ENCODE measurements around the gene IMMP2L.
"Not testable (repeated sequence)": the region's sequence is repeated elsewhere in the genome, so short reads cannot be mapped to it uniquely, and the experiment has no call there.

Gene IMMP2L

DNA sequence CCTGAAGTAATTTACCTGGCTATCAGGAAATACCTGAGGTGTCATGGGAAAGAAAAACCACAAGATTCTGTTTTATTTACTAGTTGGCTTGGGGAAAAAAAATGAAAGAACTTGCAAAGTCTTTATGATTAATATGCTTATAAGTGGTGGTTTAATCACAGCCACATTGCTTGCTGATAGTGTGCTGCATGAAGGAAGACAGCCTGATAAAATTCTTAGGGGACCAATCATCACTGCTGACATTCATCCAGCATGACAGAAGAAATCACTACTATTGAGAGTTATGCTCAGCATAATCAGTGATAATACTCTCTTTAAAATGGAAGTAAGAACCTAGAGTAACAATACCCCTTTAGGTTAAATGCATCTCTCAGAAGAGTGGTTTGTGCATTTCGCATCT is 621.5 kb downstream of the IMMP2L start:
- no peak for DNase-seq (ENCODE audit: low read depth, low spot score)

DNA sequence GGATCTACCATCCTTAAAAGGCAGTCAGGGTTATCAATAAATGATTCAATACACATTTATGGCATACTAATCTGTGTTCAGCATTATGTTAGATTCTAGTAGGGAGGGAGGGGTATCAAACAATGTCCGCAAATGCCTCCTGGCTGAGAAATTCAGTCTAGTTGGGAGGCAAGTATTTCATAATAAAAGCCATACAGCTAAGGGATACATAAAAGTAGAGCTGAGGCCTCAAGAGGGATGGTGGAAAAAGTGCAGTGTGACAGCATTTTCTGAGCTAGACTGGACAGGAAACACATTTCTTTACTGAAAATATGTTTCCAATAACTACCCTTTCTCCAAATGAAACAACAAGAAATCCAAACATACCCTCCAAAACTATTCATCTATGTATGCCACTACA is 624.1 kb downstream of the IMMP2L start:
- DNase-seq (ENCODE audit: low read depth, low spot score) = no peak

DNA sequence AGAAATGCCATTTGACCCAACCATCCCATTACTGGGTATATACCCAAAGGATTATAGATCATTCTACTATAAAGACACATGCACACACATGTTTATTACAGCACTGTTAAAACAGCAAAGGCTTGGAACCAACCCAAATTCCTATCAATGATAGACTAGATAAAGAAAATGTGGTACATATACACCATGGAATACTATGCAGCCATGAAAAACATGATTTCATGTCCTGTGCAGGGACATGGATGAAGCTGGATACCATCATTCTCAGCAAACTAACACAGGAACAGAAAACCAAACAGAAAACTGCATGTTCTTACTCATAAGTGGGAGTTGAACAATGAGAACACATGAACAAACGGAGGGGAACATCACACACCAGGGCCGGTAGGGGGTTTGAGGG is 625.6 kb downstream of the IMMP2L start:
- not testable (repeated sequence) for DNase-seq (ENCODE audit: low read depth, low spot score)

DNA sequence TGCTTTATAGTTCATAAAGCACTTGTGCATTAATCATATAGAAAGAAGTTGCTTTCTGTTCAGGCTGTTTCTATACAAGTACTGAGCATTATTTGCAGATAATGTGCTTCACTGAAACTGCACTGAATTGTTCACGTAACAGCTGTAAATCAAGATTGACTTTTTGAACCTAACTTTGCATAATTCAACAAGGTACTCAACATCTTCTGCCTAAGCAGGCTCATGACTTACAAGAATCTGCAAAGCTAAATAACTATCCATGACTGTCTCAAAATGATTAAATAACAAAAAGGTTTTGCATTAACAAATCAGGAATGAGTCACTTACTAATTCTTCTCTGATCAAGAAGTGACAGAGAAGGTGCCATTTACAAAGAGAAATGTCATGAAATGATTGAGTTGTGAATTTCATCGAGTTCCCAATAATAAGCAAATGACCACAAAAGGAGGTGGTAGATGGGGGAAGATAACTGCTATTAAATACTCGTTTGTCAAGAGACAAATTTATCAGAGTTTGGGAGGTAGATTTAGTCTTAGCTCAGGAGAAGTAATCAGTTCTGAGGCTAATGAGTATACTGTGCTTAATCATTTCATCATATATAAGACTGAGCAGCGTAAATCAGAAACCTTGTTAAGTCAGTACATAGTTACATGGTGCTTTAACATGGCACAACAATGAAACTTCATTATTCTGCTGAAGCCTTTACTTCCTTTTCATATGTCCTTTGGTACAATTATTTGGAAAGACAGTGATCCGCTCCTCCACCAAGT is 632.6 kb downstream of the IMMP2L start:
- DNase-seq (ENCODE audit: low read depth, low spot score) = no peak

DNA sequence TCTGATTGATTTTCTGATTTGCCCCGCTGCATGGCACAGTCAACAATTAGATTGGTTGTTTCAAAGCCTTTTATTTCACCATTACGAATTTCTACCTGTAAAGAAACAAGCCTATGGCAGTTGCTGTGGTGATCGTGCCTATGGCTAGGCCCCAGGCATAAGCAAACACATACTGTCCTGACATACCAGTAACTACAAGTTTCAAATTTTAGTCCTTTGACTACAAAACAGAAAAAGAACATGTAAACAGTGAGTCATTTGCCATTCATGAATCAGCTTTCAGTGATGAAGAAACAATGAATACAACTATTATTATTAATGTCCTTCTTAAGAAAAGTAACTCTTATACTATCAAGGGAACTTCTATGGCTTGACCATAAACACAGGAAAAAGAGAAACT is 639.4 kb downstream of the IMMP2L start:
- no peak for DNase-seq (ENCODE audit: low read depth, low spot score)

DNA sequence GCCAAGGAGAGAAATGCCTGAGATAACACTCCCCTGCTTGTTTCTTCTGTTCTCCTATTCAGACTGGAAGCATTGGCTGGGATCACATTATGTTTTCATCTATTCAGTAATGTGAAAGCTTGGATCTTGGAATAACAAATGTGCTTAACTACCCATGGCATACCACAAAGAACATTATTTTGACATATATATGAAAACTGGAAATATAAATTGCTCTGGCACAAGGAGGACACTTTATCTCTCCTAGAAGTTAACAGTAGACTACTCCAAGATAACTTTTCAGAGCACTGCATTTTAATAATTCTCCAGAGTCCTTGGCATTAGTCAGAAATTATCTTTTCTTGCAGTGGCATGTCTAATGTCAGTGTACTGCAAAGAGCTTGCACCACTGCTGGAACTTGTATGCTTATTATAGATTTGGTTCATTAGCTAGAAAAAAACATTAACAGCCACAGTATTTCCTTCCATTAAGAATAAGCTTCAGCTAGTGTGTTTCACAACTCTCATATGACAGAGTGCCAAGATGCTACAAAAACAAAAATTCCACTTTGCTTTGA is 640.6 kb downstream of the IMMP2L start:
- DNase-seq (ENCODE audit: low read depth, low spot score) = no peak

DNA sequence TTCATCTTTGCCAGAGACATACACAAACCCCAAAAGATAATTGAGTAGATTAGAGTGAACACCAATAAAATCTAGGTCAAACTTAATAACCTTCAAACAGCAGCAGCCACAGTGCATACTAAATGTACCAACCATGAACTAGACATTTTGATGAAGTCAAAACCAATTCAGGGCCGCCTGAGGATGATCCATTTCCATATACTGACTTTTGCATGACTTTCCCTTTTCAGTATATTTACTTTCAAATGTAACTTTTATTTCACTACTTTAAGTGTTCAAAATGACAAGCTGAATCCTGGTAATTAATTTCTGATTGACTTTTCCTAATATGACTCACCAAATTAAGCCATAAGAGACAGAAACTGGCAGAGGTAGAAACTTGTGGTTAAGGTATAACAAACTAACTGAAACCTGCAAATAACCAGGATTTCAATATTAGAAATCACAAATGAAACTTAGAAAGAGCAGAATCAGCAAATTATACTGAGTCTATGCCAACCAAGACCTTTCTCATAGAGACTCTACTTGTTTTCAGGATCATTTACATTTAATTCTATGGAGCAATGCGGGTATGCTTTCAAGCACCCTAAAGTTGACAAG is 643.2 kb downstream of the IMMP2L start:
- DNase-seq (ENCODE audit: low read depth, low spot score) = no peak

DNA sequence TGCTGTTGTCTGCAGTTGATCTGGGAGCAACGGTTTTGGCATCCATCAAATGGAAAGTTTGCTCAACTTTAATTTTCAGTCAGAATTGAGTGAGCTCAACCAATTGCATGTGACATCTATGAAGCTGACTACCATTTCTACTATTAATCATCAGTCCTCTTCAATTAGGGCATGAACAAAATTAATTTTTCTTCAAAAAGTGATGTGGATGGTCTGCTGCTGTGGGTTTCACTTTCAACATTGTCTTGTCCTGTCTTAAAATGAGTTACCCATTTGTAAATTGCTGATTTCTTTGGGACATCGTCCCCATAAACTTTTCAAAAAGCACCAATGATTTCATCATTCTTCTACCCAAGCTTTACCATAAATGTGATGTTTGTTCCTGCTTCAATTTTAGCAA is 648.0 kb downstream of the IMMP2L start:
- DNase-seq (ENCODE audit: low read depth, low spot score) = no peak

DNA sequence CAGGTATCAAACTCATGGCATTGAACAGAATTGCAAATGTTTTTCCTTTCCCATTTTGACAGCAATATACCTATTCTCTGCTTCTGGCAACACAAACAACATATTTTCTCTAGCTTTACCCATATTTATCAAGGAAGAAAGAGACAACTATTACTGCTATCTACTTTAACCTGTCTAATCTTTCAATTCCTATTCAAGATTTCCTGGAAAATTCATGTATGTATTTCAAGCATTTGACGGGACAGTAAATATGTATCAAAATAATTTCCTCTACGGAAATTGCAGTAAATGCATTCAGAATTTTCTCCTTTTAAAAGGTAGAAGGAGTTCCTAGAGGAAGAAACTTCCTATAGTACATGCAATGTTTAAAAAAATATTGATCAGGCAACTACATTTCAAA is 650.7 kb downstream of the IMMP2L start:
- DNase-seq (ENCODE audit: low read depth, low spot score) = no peak

DNA sequence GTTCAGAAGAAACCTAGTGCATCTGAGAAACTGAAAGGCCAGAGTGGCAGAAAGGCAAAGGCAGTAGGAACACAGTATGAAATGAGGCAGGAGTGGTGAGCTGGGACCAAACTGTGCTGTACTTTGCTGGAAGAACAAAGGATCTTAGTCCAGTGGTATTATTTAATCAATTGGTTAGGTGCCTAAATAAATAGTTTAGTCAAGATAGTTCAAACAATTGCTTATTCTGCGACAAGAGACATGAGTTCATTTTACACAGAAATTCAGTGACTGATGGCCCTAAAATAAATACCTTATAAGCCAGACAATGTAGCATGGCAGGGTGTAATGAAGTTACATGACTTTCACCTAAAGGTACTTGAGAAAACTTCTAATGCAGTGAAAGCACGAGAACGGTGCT is 653.2 kb downstream of the IMMP2L start:
- DNase-seq (ENCODE audit: low read depth, low spot score) = no peak

DNA sequence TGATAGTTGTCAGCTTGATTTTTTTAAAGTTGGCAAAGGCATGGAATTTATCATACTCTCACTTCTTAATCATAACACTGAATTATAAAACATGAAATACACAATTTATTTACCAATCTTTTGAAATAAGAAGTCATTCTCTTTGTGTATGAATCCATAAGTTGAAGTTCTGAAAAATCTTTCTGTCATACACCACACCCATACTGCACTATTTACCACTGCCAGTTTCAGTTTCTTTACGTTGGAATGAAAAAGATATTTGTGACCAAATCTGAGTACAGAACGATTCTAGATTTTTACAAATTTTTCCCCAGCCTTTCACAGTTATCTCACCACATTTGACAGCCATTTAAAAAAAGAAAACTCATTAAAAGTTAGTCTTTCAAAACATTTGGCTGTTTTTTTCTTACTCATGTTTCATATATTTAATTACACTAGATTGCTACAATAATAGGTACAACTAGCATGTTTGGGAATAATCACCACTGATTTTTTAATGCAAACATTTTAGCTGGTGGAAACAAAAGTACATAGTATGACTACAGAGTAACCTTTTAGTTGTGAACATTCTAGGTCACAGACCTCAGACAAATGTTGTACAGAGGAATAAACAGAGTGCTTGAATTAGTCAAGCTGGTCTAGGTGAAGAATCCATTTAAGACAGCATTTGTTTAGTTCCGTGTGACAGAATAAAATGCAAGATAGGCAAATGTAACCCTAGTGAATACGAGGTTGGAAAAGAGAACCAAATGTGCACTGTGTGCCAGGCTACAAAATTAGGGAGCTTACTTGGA is 656.3 kb downstream of the IMMP2L start:
- DNase-seq (ENCODE audit: low read depth, low spot score) = no peak

DNA sequence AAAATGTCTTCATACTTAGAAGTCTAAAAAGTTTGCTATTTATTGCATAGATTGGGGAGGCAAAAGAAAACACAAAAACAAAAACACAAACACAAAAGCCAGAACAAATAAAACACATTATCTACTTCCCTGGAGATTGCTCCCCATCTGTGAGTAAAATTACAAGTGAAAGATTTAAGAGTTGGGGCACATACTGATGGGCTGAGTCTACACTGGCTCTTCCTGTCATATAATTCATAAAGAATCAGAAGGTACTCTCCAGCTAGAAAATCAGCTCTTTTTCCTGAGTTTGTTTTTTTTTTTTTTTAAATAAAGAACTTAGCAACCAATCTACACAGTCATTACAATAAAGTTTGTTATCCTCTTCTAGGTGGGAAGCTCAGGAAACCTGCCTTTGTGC is 663.8 kb downstream of the IMMP2L start:
- DNase-seq (ENCODE audit: low read depth, low spot score) = no peak

DNA sequence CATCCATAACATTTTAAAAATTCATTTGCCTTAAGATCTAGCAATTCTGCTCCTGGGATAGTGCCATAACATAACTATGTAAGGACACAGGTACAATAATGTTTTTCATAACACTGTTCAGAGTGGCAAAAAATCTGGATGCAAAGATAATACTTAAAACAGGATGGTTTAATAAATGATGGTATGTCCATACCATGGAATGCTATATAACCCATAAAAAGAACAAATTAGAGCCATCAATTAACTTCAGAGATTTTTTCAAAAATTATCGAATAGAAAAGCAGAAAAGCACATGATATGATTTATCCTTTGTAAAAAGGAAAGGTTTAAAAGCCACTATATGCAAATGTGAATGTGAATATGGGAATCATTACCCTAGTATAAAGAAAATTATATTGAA is 664.8 kb downstream of the IMMP2L start:
- DNase-seq (ENCODE audit: low read depth, low spot score) = no peak

DNA sequence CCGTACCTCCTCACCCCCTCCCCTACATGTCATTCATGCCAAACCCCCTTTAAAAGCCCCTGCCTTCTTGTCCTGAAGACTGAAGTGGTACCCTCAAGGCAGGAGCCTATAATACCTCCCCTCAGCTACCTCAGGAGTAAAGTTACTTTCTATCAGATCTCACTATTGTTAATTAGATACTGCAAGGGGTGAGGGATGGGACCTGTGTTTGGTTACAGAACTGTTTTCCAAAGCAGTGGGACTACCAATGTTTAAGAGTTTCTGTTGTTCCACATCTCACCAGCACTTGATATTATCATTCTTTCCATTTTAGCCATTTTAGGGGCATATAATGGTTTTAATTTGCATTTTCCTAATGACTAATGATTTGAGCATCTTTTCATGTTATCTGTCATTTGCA is 668.2 kb downstream of the IMMP2L start:
- no peak for DNase-seq (ENCODE audit: low read depth, low spot score)

DNA sequence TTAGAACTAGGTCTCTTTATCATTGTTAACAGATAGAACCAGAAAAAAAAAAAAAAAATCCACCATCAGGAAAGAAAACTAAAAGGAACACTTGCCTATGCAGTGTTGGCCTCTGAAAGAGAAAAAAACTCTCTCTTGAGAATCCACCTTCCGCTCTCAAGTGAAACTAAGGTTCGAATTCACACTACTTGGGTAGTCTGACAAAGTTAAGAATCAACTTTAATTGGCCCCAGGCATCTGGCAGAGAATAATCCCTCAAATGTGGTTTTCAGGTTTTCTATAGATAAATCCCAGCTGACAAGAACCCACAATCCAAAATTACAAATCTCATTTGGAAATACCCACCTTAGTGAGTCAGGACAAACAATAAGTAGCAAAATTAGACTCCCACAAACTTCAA is 671.1 kb downstream of the IMMP2L start:
- DNase-seq (ENCODE audit: low read depth, low spot score) = no peak

DNA sequence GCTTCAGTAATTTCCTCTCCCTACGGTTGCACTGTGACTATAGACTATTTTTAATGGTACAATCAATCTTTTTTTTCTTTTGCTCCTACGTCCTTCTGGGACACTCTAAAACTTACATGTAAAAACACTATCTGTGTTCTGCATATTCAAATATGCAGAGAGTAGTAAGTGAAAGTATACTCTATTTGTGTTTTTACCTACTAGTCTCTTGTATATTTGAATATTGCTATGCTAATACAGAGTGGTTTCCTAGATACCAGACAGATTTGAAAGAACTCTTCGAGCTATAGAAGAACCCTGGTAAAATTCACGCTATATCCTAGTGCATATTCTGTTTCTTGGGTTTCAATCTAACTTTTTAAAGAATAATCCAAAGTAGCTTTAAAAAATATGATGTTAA is 672.2 kb downstream of the IMMP2L start:
- DNase-seq (ENCODE audit: low read depth, low spot score) = no peak

DNA sequence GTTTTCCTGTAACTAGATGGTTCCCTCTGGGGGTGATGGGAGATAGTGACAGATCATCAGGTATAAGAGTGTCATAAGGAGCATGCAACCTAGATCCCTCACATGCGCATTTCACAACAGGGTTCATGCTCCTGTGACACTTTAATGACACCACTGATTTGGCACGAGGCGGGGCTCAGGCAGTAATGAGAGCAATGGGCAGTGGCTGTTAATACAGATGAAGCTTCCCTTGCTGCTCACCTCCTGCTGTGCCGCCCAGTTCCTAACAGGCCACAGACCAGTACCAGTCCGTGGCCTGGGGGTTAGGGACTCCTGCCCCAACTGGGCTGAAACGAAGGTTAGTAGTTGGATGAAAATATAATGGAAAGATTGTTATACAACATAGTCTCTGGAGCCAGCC is 673.0 kb downstream of the IMMP2L start:
- DNase-seq (ENCODE audit: low read depth, low spot score) = no peak

DNA sequence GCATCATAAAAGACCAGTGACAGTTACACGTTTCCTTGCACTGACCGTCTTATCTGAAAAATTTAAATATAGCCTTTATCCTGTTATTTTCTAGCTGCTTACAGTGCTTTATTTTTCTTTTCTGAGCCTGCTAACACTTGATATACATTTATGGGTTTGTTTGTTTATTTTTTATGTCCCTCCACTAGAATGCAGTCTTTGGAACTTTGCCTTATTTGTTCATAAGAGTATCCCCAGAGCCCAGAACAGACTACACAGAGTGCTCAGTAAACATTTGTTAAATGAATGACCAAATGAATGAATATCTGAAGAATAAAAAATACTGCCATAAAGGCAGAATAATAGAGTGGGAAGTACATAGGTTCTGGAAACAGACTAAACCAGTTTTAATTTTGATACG is 673.7 kb downstream of the IMMP2L start:
- DNase-seq (ENCODE audit: low read depth, low spot score) = no peak

DNA sequence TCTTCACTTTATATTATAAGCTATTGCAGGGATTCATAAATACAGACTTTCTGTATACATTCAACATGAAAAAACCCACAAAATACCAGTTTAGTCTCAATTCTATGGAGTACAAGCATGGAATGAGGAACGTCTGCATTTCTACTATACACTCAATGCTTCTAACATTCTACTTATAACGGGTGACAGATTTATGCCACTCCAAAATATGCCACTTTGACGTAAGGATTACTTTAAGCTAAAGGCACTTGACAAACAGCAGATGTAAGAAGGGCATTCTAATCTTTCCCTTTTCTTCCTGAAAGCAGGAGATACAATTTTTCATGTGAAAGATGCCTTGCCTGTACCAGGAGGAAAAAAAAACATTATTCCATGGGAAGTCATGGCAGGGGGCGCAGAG is 676.8 kb downstream of the IMMP2L start:
- DNase-seq (ENCODE audit: low read depth, low spot score) = no peak

DNA sequence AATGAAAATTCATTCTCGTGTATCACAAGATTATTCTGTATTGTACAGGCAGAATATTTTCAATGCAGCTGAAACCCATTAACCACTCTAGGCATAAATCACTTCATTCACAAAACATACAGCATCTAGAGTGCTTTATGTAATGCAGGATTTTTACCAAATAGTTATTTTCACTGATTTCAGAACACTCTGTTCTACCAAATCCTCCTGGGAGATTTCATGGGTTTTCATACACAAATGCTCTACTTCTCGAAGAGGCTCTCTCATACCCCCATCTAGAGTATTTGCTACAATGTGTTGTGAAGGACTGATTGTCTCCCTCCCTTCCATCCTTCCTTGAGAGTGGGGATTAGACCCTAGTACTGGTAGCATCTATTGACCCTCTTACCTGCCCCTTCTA is 680.6 kb downstream of the IMMP2L start:
- no peak for DNase-seq (ENCODE audit: low read depth, low spot score)

DNA sequence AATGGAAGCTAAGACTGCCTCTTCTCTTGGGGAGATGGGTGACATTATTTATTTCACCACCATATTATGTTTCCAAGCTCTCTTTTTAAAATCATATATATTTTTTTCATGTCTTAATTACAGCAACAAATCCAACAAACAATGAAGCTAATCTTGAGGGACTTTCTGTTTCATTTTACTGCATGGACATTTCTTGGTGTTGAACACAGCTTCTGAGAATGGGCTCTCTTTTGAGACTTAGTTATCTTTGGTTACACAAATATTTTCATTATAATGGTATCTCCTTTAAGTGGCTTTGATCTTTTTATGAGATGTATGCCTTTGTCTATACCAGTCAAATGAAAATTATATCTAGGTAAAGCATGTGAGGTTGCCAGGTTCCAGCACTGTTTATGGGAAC is 681.3 kb downstream of the IMMP2L start:
- DNase-seq (ENCODE audit: low read depth, low spot score) = no peak

DNA sequence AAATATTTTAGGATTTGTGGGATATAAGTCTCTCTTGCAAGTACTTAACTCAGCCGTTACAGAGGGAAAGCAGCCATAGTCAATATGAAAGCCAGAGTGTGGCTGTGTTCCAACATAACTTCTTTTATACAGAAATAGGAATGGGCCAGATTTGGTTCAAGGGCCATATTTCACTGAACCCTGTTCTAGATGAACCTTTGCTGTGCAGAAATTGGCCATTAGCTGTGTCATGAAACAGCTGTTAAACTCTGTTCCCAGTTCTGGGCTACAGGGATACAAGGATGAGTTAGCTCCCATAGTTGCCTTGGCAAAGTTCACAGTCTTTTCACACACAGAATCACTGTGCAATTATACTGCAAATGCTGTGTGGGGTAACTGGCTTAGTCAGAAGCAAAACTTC is 685.3 kb downstream of the IMMP2L start:
- no peak for DNase-seq (ENCODE audit: low read depth, low spot score)

DNA sequence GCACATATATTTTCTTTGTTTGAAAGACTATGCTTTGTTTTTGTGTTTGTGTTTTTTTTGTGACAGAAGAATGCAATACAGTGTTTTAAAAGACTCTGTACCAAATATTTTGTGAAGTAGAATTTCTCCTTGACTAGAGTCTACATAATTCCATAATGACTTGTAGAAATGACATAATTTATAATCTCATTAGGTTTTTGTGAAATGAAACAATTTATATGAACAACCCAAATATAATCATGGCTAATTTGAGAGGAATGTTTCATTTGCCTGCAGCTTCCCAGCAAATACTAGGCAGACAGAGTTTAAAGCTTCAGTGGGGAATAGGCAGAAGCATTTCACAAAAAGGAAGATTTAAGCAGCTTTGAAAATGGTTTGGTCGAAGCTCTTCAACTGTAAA is 686.9 kb downstream of the IMMP2L start:
- no peak for DNase-seq (ENCODE audit: low read depth, low spot score)

All from smooth muscle cell of the brain vasculature (primary cell).